Small intestine (tissue), 4 donors: ENCODE results near the gene PAFAH1B2. TPM values are rescaled to one million over a fixed set of nuclear protein-coding genes. Genes with fewer than 3 reads are reported as not detected.

Experiments used
- polyA plus RNA-seq, 4 donors: library from polyadenylated mRNA; stranded (reverse) in 3 of 4; unstranded in 1 of 4; fragments of 200-250 nt in 3 of 4; fragments of 120-200 nt in 1 of 4; gene quantifications; one replicate each; pipeline versions ENCODE4 v1.2.1 to v1.2.3, GENCODE V29; 2013
- donor health status: healthy with polysubstance abuse.
- donor health status: Bipolar disorder and iron deficiency.
- donor health status: healthy.

PAFAH1B2 gene
- polyA plus RNA-seq, 4 donors, result 23.2 to 44.7 (median 25.7) TPM

Other genes starting within 250 kb of the PAFAH1B2 start
- 10 to 100 TPM in 2 of 4 donors, 1 to 10 TPM in 2; 4.9 to 35.3 (median 9.0) TPM for gene SIK3, start 45.9 kb upstream of the PAFAH1B2 start, polyA plus RNA-seq
- gene SIDT2, start 34.5 kb downstream of the PAFAH1B2 start, polyA plus RNA-seq, result 10 to 100 TPM; 27.6 to 96.6 (median 55.8) TPM
- 100 to 1,000 TPM in 2 of 4 donors, 10 to 100 TPM in 2; 57.9 to 611 (median 134) TPM for gene TAGLN, start 55.1 kb downstream of the PAFAH1B2 start, polyA plus RNA-seq
- gene PCSK7, start 87.8 kb downstream of the PAFAH1B2 start, polyA plus RNA-seq, result 10 to 100 TPM; 32.0 to 60.8 (median 42.4) TPM
- gene RNF214, start 88.4 kb downstream of the PAFAH1B2 start, polyA plus RNA-seq, result 10 to 100 TPM in 2 of 4 donors, 1 to 10 TPM in 2; 6.9 to 17.8 (median 8.9) TPM
- 10 to 100 TPM in 1 of 4 donors, 1 to 10 TPM in 3; 1.6 to 12.5 (median 5.7) TPM for gene BACE1-AS, start 147.1 kb downstream of the PAFAH1B2 start, polyA plus RNA-seq
- gene BACE1, start 172.0 kb downstream of the PAFAH1B2 start, polyA plus RNA-seq, result 10 to 100 TPM in 1 of 4 donors, 1 to 10 TPM in 3; 1.6 to 27.9 (median 5.8) TPM
- 10 to 100 TPM in 2 of 4 donors, 1 to 10 TPM in 2; 2.9 to 23.9 (median 8.8) TPM for gene CEP164, start 183.6 kb downstream of the PAFAH1B2 start, polyA plus RNA-seq